Measurements from ENCODE around the gene CSDE1.

Gene CSDE1

DNA sequence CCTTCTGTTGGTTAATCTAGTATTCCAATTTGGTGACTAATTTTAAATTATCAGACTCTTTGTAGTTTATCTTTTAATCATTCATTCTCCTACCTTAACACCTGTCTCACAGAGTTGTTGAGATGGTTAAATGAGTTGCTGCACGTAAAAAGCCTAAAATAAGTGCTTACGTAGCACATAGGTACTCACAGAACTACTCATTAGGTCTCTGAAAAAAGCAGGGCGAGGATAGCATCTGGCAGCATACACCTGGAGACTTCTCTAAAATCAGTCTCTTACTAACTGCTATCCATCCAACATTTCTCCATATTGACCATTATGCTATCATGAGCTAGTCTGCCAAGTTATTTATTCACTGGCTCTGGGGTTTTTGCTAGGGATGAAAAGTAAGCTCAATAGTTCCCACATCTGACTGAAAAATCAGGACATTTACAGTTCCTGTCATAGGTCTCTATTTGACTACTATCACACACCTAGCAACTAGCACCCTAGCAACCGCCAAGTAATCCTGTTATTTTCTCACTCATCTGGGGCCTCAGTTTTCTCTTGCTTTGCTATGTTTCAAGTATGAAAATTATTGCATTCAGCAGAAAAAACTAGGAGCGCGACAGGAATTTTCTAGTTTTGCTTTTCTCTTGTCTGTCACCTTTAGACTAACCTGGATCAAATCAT lies 11.2 kb downstream of the CSDE1 start:
- DNase-seq: no peak

GRCh38 chr1:114745291-114745690 lies 12.5 kb downstream of the CSDE1 start:
- no peak for DNase-seq

DNA sequence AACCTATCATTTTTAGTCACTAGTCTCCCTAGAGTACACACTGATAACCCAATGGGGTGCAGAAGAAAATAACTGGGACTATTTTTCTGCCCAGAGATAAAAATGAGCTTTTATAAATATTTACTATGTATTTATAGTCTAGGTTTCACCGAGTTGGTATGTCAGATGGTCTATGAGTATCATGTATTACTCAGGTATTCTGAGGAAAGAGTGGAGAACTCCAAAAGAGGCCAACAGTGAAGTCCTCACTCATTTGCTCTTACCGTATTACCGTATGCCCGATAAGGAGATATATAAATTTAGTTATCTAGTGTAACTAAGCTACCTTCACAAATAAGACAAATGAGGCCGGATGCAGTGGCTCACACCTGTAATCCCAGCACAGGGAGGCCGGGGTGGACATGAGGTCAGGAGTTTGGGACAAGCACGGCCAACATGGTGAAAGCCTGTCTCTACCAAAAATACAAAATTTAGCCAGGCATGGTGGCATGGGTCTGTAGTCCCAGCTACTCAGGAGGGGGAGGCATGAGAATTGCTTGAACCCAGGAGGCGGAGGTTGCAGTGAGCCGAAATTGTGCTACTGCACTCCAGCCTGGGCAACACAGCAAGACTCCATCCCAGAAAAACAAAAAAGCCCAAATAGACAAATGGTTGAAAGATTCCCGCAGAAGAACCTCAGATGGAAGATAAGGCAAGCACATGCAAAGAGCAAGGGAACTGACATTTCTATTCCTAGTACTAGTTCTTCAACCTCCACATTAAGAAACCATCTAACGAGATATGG lies 15.6 kb downstream of the CSDE1 start:
- no peak for DNase-seq

GRCh38 chr1:114740331-114740730 lies 17.5 kb downstream of the CSDE1 start:
- DNase-seq: no peak

DNA sequence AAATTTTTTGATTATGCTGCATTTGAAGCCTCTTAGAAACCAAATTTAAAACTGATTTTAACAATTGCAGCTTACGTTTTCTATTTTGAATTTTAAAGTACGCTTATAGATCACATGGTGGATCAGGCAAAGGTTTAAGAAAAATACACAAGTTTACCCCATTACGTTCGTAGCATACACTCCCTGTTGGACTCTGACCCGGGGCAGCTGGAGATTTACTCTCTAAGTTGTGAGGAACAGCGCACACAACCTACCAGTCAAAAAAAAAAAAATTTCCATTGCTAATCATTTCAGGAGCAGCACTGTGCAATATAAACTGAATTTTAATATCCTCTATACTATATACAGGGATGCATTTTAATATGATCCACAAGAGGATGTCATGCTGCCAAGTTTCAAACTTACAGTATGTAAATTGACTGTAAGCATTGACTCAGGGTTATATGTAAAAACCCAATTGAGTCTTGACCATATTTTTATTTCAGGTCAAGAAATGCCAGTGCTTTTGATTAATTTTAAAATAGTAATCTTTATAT lies 20.4 kb downstream of the CSDE1 start:
- DNase-seq: no peak

DNA sequence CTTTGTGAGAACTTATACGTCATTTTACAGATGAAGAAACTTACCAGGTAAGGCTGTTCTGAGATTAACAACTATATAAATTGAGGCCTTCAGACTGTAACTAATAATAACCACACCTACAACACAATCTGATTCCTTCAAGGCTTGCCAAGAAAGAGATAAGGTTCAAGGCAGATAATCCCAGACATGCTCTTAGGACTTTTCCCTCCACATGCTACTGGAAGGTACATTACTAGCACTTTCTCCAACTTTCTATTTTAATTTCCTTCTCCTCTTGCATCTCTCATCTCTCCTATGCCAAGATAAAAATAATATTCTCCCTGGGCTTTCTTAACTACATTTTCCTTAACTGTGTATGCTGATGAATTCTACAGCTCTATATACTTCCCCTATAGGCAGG lies 22.3 kb downstream of the CSDE1 start:
- DNase-seq: no peak

- no peak for DNase-seq
Observed at GRCh38 chr1:114729782-114730181, 28.0 kb downstream of the CSDE1 start.

- DNase-seq: no peak
Observed at GRCh38 chr1:114728553-114728952, 29.2 kb downstream of the CSDE1 start.

DNA sequence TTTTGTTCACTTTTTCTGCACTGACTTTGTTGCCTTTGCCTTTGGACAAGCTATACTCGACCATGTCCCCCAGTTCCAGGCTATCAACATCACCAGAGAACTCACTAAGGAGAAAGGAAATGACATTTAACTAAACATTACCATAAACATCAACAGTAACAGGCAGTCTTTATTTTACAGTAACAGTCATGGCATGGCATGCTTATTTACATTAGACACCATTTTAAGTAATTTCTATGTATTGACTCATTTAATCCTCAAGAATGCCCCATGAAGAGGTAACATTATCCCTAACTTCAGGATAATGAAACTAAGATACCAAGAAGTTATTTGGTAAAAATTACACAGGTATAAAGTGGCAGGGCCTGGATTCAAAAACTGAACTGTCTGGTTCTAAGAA lies 32.6 kb downstream of the CSDE1 start:
- DNase-seq: no peak

DNA sequence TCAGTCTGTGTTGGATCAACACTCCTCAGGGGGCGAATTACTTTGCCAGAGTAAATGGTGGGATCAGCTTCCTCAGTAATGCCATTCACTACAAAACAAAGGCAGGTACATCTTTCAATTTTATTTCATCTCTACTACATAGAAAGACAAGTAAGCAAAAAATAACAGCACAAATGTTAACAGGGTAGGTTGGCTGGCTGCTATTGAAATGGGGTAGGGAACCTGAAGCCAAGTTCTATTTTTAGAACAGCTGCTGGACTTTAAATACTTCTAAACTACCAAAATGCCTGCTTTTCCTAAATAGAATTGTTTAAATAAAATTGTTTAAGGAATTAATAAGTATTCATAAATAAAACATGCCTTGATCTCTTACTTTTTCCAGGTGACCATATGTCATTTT lies 33.9 kb downstream of the CSDE1 start:
- DNase-seq: no peak

DNA sequence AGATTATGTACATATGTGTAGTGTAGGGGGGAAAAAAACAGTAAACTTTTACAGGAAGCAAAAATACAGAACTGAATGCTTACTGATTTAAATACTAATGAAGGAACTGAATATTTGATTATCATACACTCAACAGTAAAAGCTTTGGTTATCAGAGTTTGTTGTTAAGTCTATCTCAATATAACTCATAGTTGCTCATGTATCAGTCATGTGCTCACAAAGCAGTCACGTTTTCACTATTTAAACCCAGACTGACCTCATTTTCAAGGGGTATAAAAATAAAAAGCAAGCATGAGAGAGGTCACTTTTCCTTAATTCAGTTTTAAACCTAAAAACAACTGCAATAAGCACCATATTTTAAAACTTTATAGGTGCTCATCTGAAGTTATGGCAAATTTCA lies 34.3 kb downstream of the CSDE1 start:
- DNase-seq: no peak

DNA sequence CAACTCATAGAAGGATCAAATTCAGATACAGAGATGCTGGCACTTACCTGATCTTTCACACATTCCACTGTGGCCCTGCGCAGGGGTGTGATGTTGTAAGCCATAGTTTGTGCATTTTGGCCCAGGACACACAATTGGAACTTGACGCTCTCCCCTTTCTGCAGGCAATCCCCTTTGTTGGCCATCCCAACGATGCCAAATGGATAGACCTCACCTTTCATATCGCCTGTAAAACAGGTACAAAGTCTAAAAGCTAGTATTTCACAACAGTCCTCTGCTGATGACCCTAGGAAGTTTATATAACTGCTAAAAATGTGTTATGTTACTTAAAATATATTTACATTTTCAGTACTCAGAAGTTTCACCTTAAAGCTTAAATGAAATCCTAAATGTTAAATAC lies 37.3 kb downstream of the CSDE1 start:
- DNase-seq: no peak

- no peak for DNase-seq
Observed at GRCh38 chr1:114719424-114719787, 38.4 kb downstream of the CSDE1 start.

GRCh38 chr1:114718661-114719423 lies 38.9 kb downstream of the CSDE1 start:
- DNase-seq: no peak

DNA sequence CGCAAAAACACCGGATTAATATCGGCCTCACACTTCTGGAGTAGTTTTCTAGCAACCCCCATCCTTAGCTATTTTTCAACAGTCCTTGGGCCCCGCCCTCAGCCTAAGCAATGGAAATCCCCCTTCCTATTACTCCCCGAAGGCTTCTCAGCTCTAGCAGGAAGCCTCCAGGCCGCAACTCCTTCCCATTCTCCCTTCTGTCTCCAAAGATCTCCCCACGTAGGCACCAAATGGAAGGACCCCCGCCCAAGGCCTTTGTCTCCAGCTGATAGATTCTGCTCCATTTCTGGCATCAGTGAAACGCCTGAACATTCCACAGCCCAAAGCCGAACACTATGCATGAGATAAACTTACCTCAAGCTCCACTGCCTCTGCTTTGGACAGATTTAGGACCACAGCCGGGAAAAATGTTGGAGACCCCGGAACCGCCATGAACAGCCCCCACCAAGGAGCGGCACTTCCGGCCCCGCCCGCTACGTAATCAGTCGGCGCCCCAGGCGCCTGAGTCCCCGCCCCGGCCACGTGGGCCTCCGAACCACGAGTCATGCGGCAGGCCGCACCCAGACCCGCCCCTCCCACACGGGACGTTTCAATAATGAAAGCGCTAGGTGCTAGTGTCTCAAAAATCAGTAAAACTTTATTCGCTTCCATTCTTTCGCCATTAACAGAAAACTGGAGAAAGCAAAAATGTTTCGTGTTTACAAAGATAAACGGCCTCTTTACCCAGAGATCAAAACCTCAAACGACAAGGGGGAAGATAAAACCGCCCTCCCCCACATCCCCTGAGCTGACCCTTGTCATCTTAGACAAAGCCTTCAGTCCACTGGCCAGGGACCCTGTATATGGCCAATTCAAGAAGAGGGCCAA lies 41.2 kb downstream of the CSDE1 start, which contains the start of gene NRAS:
NRAS (minus strand) TSS at position 468 of the 867 bp plus-strand sequence. CDS start 611 bp downstream, outside the sequence.
- DNase-seq: peak; percentile 94

DNA sequence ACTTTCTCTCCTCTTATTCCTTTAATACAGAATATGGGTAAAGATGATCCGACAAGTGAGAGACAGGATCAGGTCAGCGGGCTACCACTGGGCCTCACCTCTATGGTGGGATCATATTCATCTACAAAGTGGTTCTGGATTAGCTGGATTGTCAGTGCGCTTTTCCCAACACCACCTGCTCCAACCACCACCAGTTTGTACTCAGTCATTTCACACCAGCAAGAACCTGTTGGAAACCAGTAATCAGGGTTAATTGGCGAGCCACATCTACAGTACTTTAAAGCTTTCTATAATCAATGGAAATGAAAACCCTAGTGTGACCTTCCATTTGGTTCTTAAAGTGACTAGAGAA lies 41.9 kb downstream of the CSDE1 start:
- DNase-seq: no peak

- no peak for DNase-seq
Observed at GRCh38 chr1:114712977-114713376, 44.8 kb downstream of the CSDE1 start.

GRCh38 chr1:114710360-114710759 lies 47.4 kb downstream of the CSDE1 start:
- DNase-seq: no peak

GRCh38 chr1:114707604-114708003 lies 50.2 kb downstream of the CSDE1 start:
- no peak for DNase-seq

- DNase-seq: no peak
Observed at GRCh38 chr1:114703242-114703641, 54.5 kb downstream of the CSDE1 start.

- no peak for DNase-seq
Observed at GRCh38 chr1:114702737-114703136, 55.0 kb downstream of the CSDE1 start.

GRCh38 chr1:114701931-114702330 lies 55.9 kb downstream of the CSDE1 start:
- no peak for DNase-seq
